ENCODE measurements around the gene PRKG1. TPM values are rescaled to one million over a fixed set of nuclear protein-coding genes. Genes with fewer than 3 reads are reported as not detected.

Gene PRKG1
- total RNA-seq, 2 experiments from 2014 or later, result not detected

GRCh38 chr10:51063166-51063565, 11.1 kb upstream of the PRKG1 start:
- no peak overlapping the region for H3K4me3 Mint-ChIP-seq
- peaks cover 1% of the 10 kb centered on the region for H3K9me3 Mint-ChIP-seq
- H3K27me3 Mint-ChIP-seq (ENCODE audit: low read depth), result peaks cover 3% of the 10 kb centered on the region
- intact Hi-C loops (cut with micrococcal nuclease), result loop anchor here (5.0 to 10.0 kb wide), 4 partner anchors 359 to 1154 kb away; no protein-coding TSS in a partner anchor
- no peaks in the 10 kb centered on the region for H3K4me1 Mint-ChIP-seq (ENCODE audit: low read depth)
- no peaks in the 10 kb centered on the region for H3K36me3 Mint-ChIP-seq (ENCODE audit: low read depth)
- CTCF ChIA-PET, result interaction anchor here (0.9 to 1.2 kb wide), 2 partner anchors 54 to 898 kb away, joined by 3 read pairs; no protein-coding TSS in a partner anchor
- DNase-seq, result no peak
- H3K27ac Mint-ChIP-seq, result no peak overlapping the region

DNA sequence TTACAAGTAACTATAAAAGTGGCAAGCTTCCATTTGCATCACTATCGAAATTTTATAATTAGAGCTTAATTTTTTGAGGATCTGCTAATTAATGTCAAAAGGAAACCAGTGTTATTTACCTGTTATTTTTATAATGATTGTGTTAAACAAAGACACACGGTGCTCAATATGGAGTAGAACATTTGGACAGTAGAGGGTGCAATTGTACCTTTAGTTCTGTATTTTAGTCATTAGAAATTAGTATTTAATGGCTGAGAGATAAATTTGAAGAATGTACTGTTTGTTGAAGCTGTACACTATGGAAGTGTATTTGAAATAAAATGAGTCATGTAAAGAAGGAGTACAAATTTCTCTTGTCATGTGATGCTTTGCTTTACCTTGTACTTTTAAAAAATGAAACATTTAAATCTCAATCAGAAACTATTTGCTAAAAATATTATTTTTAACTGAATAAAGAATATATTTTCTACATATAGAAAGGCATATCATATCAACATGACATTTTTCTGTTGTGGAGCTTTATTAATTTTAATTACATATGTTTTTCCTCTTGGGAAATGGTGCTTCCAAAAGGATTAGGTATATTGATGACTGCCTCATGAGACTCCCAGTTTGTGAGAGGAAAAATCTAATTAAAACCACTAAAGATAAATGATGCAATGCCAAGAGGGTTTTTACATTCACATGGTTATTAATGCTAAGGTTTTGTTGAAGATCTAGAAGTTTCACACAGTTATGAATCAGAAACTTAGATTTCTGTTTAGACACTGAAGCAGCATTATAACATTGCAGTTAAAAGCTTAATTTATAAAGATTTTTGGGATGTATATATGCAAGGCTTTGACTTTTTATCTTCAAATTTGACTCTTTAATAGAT, 10.4 kb upstream of the PRKG1 start:
- no peak overlapping the region for H3K27ac Mint-ChIP-seq
- no peaks in the 10 kb centered on the region for H3K4me1 Mint-ChIP-seq (ENCODE audit: low read depth)
- H3K4me3 Mint-ChIP-seq, result no peak overlapping the region
- H3K9me3 Mint-ChIP-seq, result no peaks in the 10 kb centered on the region
- peaks cover 3% of the 10 kb centered on the region for H3K27me3 Mint-ChIP-seq (ENCODE audit: low read depth)
- CTCF ChIA-PET, result interaction anchor here (0.5 to 1.2 kb wide), 3 partner anchors 55 to 1222 kb away, joined by 3 to 5 read pairs (median 3); no protein-coding TSS in a partner anchor
- no peaks in the 10 kb centered on the region for H3K36me3 Mint-ChIP-seq (ENCODE audit: low read depth)
- intact Hi-C loops (cut with micrococcal nuclease), result loop anchor here (5.0 to 10.0 kb wide), 4 partner anchors 358 to 1153 kb away; no protein-coding TSS in a partner anchor
- no peak for DNase-seq

DNA sequence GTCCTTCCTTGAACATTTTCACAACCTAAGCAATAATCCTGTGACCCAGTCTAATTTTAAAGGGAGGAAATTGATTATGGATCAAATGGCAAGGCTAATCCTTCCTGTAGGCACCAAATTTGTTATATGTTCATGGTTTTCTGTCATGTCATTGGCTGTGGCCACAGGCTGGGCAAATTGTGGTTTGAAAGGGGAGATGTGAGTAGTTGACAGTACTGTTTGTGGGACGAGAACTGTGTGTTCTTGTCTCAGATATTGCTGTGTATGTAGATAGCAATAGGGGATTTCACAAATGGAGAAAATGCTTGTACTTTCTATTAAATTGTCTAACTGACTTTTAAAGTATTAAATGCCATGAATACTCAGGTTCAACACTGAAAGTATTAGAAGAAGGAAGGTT, 8.1 kb upstream of the PRKG1 start:
- Mint-ChIP-seq H3K36me3 (ENCODE audit: low read depth) (no peaks in the 10 kb centered on the region), H3K9me3 (no peaks in the 10 kb centered on the region), H3K27me3 (ENCODE audit: low read depth) (peaks cover 3% of the 10 kb centered on the region), H3K4me1 (ENCODE audit: low read depth) (no peaks in the 10 kb centered on the region), H3K27ac (no peak overlapping the region), H3K4me3 (no peak overlapping the region)
- DNase-seq, result no peak
- intact Hi-C loops (cut with micrococcal nuclease), result loop anchor here (10.0 kb wide), 1 partner anchor 939 kb away; no protein-coding TSS in a partner anchor
- CTCF ChIA-PET, result interaction anchor here (0.8 kb wide), 1 partner anchor 16 kb away, joined by 3 read pairs; no protein-coding TSS in a partner anchor

- Mint-ChIP-seq H3K27me3 (ENCODE audit: low read depth) (peaks cover 35% of the 10 kb centered on the region), H3K4me3 (no peak overlapping the region), H3K27ac (no peak overlapping the region), H3K9me3 (no peaks in the 10 kb centered on the region), H3K4me1 (ENCODE audit: low read depth) (peaks cover 15% of the 10 kb centered on the region), H3K36me3 (ENCODE audit: low read depth) (no peaks in the 10 kb centered on the region)
- intact Hi-C loops (cut with micrococcal nuclease), result loop anchor here (10.0 kb wide), 1 partner anchor 67 kb away; no protein-coding TSS in a partner anchor
- CTCF ChIA-PET, result interaction anchor here (1.5 kb wide), 1 partner anchor 18 kb away, joined by 3 read pairs; no protein-coding TSS in a partner anchor
- DNase-seq, result no peak
Measured at GRCh38 chr10:51072210-51072609, 2.1 kb upstream of the PRKG1 start.

- Mint-ChIP-seq H3K27ac (no peak overlapping the region), H3K36me3 (ENCODE audit: low read depth) (no peaks in the 10 kb centered on the region), H3K4me3 (no peak overlapping the region), H3K4me1 (ENCODE audit: low read depth) (peaks cover 15% of the 10 kb centered on the region), H3K9me3 (no peaks in the 10 kb centered on the region), H3K27me3 (ENCODE audit: low read depth) (peaks cover 37% of the 10 kb centered on the region)
- no peak for DNase-seq
- CTCF ChIA-PET, result interaction anchor here (1.5 kb wide), 1 partner anchor 19 kb away, joined by 3 read pairs; no protein-coding TSS in a partner anchor
- intact Hi-C loops (cut with micrococcal nuclease), result loop anchor here (10.0 kb wide), 1 partner anchor 68 kb away; no protein-coding TSS in a partner anchor
Measured at GRCh38 chr10:51072921-51073434, 1.3 kb upstream of the PRKG1 start.

GRCh38 chr10:51073453-51074237, 642 bp upstream of the PRKG1 start:
- Mint-ChIP-seq H3K9me3 (no peaks in the 10 kb centered on the region), H3K36me3 (ENCODE audit: low read depth) (no peaks in the 10 kb centered on the region), H3K4me3 (peak overlapping the region; percentile 73), H3K27ac (no peak overlapping the region), H3K27me3 (ENCODE audit: low read depth) (peaks cover 37% of the 10 kb centered on the region), H3K4me1 (ENCODE audit: low read depth) (peaks cover 15% of the 10 kb centered on the region)
- intact Hi-C loops (cut with micrococcal nuclease), result loop anchor here (10.0 kb wide), 1 partner anchor 69 kb away; no protein-coding TSS in a partner anchor
- peak; percentile 13 for DNase-seq
- CTCF ChIA-PET, result interaction anchor here (1.5 kb wide), 1 partner anchor 20 kb away, joined by 3 read pairs; no protein-coding TSS in a partner anchor

DNA sequence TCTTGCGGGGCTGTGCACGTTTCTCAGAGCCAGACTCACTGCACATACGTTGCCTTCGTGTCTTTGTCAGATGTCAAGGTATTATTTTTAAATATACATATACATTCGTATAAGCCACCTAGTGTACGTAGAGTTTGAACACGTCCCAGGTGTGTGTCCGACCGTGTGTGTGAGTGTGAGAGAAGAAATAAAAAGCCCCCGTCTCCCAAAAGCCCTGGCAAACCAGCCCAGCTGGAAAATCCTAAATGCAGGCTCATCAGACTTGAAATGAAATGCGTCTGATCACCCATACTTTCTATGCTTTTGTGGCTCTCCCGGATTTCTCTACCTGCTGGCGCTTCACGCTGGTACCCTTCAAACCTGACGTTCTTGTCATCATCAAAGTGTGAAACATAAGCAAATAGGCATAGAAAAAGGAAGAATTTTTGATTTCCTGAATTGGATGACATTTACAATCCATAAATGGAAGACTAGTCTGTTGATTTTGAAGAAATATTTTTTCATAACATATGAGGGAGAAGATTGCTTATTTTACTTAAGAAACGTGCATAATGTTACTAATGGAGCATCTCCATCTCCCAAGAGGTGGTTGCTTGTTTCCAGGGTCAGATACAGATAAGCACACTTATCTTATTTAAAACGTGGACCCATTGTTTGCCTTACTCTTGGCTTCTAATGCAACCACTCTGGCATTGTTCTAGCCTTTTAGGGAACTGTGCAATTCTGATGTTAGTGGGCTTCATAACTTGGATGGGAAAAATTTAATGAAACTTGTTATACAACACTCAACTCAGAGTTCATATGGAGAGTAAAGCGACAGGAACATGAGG, 971 bp downstream of the PRKG1 start:
- H3K27ac Mint-ChIP-seq, result no peak overlapping the region
- peaks cover 37% of the 10 kb centered on the region for H3K27me3 Mint-ChIP-seq (ENCODE audit: low read depth)
- peaks cover 15% of the 10 kb centered on the region for H3K4me1 Mint-ChIP-seq (ENCODE audit: low read depth)
- H3K9me3 Mint-ChIP-seq, result no peaks in the 10 kb centered on the region
- intact Hi-C loops (cut with micrococcal nuclease), result loop anchor here (10.0 kb wide), 1 partner anchor 70 kb away; no protein-coding TSS in a partner anchor
- H3K36me3 Mint-ChIP-seq (ENCODE audit: low read depth), result no peaks in the 10 kb centered on the region
- CTCF ChIA-PET, result no interaction called here
- peak overlapping the region; percentile 73 for H3K4me3 Mint-ChIP-seq
- DNase-seq, result no peak

GRCh38 chr10:51075873-51076229, 1.6 kb downstream of the PRKG1 start:
- Mint-ChIP-seq H3K27me3 (ENCODE audit: low read depth) (peaks cover 41% of the 10 kb centered on the region), H3K9me3 (no peaks in the 10 kb centered on the region), H3K27ac (no peak overlapping the region), H3K4me3 (no peak overlapping the region), H3K4me1 (ENCODE audit: low read depth) (peaks cover 15% of the 10 kb centered on the region), H3K36me3 (ENCODE audit: low read depth) (no peaks in the 10 kb centered on the region)
- CTCF ChIA-PET, result no interaction called here
- no peak for DNase-seq
- intact Hi-C loops (cut with micrococcal nuclease), result loop anchor here (10.0 kb wide), 1 partner anchor 71 kb away; no protein-coding TSS in a partner anchor

DNA sequence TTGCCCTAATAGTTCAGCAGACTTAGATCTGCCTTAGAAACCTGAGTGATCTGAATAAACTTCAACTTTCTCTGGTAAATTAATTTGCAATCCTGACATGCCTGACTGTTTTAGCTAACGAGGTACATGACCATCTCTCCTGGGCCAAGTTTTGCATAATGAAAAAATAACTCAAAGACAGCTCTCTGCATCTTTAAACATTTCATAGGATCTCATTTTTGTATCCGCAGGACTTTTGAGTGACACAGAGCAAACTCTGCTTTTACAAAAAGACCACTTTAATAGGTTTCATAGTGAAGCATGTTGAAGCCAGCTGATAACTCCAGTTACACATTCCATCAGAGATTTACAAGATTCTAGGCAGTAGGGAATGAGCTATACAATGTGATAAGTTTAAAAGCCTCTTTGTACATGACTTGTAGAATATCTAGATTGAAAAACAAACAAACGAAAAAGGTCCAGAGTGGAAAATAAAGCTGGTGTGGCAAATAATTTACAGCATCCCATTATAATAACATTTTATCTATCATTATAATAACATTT, 2.1 kb downstream of the PRKG1 start:
- CTCF ChIA-PET, result no interaction called here
- intact Hi-C loops (cut with micrococcal nuclease), result loop anchor here (10.0 kb wide), 1 partner anchor 72 kb away; no protein-coding TSS in a partner anchor
- no peak overlapping the region for H3K27ac Mint-ChIP-seq
- no peaks in the 10 kb centered on the region for H3K36me3 Mint-ChIP-seq (ENCODE audit: low read depth)
- H3K27me3 Mint-ChIP-seq (ENCODE audit: low read depth), result peaks cover 41% of the 10 kb centered on the region
- no peak for DNase-seq
- peaks cover 15% of the 10 kb centered on the region for H3K4me1 Mint-ChIP-seq (ENCODE audit: low read depth)
- H3K9me3 Mint-ChIP-seq, result no peaks in the 10 kb centered on the region
- no peak overlapping the region for H3K4me3 Mint-ChIP-seq

- Mint-ChIP-seq H3K9me3 (no peaks in the 10 kb centered on the region), H3K4me3 (no peak overlapping the region), H3K27me3 (ENCODE audit: low read depth) (peaks cover 41% of the 10 kb centered on the region), H3K4me1 (ENCODE audit: low read depth) (peaks cover 15% of the 10 kb centered on the region), H3K27ac (no peak overlapping the region), H3K36me3 (ENCODE audit: low read depth) (no peaks in the 10 kb centered on the region)
- DNase-seq, result no peak
- CTCF ChIA-PET, result no interaction called here
- intact Hi-C loops (cut with micrococcal nuclease), result loop anchor here (10.0 kb wide), 1 partner anchor 72 kb away; no protein-coding TSS in a partner anchor
Measured at GRCh38 chr10:51077074-51077473, 2.8 kb downstream of the PRKG1 start.

- Mint-ChIP-seq H3K4me1 (ENCODE audit: low read depth) (peaks cover 15% of the 10 kb centered on the region), H3K36me3 (ENCODE audit: low read depth) (no peaks in the 10 kb centered on the region), H3K9me3 (no peaks in the 10 kb centered on the region), H3K27ac (no peak overlapping the region), H3K4me3 (no peak overlapping the region), H3K27me3 (ENCODE audit: low read depth) (peaks cover 41% of the 10 kb centered on the region)
- intact Hi-C loops (cut with micrococcal nuclease), result loop anchor here (10.0 kb wide), 1 partner anchor 73 kb away; no protein-coding TSS in a partner anchor
- CTCF ChIA-PET, result no interaction called here
- DNase-seq, result no peak
Measured at GRCh38 chr10:51077507-51077906, 3.2 kb downstream of the PRKG1 start.

Data from activated naive CD4-positive, alpha-beta T cell treated with anti-CD3 and anti-CD28 coated beads for 36 hours (primary cell).